ENCODE results near the gene GPR160. TPM values are rescaled to one million over a fixed set of nuclear protein-coding genes. Genes with fewer than 3 reads are reported as not detected.

GPR160 gene
- total RNA-seq, 1 donor from 2014 or later, result 9.6 TPM

DNA sequence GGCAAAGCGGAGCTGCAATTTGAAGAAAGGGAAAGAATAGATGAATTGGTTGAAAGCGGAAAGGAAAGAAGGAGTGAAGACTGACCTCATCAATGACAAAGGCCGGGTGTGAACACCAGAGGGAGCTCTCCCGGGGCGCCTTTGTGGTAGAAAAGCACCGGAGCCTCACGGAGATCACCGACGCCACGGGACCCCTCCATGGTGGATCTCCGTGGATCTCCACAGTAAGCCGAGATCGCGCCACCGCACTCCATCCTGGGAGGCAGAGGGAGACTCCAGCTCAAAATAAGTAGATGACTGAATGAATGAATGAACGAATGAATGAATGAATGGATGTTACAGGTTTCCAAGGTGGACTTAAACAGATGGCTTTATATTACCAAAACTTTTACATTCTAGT, 25.0 kb downstream of the GPR160 start:
- intact Hi-C loops (cut with micrococcal nuclease), result no loop called here

GRCh38 chr3:170063691-170064090, 25.9 kb downstream of the GPR160 start:
- intact Hi-C loops (cut with micrococcal nuclease), result no loop called here

- intact Hi-C loops (cut with micrococcal nuclease), result no loop called here
These were observed 26.3 kb downstream of the GPR160 start for GRCh38 chr3:170064108-170064507.

DNA sequence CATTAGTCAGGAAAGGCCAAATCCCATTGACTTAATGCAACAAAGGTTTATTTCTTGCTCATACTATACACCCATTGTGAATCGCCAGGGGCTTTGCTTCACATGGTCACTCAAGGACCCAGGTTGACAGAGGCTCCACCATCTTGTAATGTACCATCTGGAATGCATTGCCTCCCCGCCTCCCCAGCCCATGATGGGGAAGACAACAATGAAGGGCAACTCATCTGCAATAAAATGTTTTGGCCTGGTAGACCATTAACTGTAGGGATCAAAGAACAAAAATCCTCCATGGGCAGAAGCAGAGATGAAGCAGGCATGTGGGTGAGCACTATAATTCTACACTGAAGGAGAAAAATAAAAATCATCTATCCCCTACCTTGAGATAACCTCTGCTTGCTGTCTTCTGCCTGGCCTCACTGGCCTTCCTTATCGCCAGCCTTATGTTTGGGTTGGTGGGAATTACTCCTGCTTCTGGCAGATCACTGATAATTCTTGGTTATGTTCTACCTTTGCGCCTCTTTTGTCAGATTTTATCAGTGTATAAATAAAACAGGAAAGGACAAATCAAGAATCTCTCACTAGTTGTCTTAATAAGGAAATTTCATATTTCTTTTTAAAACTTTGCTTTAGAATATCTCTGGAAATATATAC, 37.8 kb downstream of the GPR160 start:
- intact Hi-C loops (cut with micrococcal nuclease), result no loop called here

DNA sequence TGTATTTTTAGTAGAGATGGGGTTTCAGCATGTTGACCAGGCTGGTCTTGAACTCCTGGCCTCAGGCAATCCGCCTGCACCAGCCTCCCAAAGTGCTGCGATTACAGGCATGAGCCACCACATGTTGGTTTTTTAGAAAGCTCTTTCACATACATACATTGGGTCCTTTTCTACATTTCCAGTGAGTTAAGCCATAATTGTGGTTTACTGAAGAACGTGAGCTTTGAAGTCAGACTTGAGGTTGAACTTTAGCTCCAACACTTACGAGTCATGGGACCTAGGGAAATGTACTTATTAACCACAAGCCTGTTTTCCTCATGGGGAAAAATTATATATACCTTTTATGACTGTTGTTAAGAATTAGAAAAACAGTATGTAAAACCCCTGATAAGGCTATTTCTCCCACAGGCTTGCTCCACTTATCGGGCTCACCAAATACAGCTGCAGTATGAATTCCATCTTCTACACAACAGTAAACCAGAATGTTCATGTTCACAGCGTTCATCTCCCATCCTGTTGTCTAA, 39.0 kb downstream of the GPR160 start:
- intact Hi-C loops (cut with micrococcal nuclease), result no loop called here

DNA sequence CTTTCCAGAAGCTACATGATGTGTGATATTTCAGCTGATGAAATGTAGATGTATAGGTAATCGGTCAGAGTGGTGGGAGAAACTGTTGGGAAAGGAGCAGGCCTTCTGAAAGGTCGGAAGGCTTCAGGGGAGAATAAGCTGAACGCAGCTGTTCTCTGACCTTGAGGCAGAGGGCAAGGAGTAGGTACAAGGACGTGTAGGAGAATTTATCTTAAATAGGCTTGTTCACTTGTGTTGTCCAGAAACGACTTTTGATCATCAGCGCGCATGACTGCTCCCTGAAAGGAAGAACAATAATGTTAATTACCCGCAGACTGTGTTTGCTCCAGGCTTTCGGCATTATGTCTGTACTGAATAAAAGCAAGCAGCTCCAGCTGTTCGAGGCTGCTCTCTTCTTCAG, 39.6 kb downstream of the GPR160 start:
- intact Hi-C loops (cut with micrococcal nuclease), result no loop called here

GRCh38 chr3:170078620-170079281, 41.0 kb downstream of the GPR160 start:
- intact Hi-C loops (cut with micrococcal nuclease), result no loop called here

GRCh38 chr3:170079536-170080165, 41.9 kb downstream of the GPR160 start:
- intact Hi-C loops (cut with micrococcal nuclease), result no loop called here

DNA sequence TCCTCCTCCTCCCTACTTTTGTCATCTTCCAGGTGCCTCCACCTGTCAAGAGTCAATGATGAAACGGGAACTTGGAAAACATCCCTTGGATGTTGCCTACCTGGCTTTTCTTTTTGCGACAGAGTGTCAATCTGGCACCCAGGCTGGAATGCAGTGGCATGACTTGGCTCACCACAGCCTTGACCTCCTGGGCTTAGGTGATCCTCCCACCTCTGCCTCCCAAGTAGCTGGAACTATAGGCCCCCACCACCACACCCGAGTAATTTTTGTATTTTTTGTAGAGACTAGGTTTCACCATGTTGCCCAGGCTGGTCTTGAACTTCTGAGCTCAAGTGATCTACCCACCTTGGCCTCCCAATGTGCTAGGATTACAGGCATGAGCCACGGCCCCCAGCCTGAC, 42.8 kb downstream of the GPR160 start:
- intact Hi-C loops (cut with micrococcal nuclease), result no loop called here

- intact Hi-C loops (cut with micrococcal nuclease), result no loop called here
These were observed 43.4 kb downstream of the GPR160 start for GRCh38 chr3:170081079-170081741.

GRCh38 chr3:170083343-170083742, 45.5 kb downstream of the GPR160 start:
- intact Hi-C loops (cut with micrococcal nuclease), result no loop called here

- intact Hi-C loops (cut with micrococcal nuclease), result no loop called here
These were observed 47.6 kb downstream of the GPR160 start for GRCh38 chr3:170085396-170085795.

- intact Hi-C loops (cut with micrococcal nuclease), result no loop called here
These were observed 52.2 kb downstream of the GPR160 start for GRCh38 chr3:170089862-170090600.

DNA sequence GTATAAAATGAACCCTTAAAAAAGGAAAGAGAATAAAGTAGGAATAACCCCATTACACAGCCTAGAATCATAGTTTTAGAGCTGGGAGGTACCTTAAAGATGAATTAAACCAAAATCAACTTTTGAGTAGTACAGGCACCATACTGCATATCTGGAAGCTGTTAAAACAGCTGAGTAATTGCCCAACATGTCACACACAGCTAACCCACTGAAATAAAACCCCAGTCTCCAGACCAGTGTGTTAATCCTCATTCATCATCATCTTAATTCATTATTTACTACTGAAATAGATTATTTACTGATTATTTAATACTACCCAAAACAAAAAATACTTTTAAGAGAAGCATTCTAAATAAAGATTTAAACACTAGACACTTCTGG, 52.8 kb downstream of the GPR160 start:
- intact Hi-C loops (cut with micrococcal nuclease), result no loop called here

DNA sequence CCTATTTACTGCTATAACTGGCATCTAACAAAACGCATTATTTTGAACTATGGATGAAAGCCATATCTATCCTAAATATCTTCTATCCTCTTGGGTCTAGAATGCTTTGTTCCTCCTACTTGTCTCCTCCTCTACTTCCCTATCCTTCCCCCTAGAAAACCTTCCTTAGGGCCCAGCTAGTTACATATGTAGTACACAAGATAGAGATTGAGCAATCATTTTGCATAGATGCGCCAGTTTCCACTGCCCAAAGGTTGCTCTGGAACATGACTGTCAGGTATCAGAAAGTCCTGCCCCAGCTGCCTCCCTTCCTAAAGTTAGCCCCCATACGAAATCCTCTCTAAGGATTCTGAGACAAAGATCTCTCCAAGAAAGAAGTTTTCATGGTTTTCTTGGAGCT, 55.1 kb downstream of the GPR160 start:
- intact Hi-C loops (cut with micrococcal nuclease), result no loop called here

GRCh38 chr3:170095771-170096170, 58.0 kb downstream of the GPR160 start:
- intact Hi-C loops (cut with micrococcal nuclease), result no loop called here

DNA sequence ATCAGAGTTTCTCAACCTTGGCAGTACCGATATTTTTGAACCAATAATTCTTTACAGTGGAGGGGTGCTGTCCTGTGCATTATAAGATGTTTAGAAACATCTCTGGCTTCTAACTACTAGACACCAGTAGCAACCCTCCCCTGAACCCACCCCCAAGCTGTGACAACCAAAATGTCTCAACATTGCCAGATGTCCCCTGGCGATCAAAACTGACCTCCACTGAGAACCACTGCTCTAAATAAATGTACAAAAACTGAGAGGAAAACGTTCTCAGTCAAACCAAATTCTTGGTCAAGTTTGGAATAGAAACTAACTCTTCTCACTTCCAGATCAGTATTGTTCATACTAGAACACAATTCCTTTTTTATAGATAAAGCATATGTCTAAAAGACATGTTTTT, 58.5 kb downstream of the GPR160 start:
- intact Hi-C loops (cut with micrococcal nuclease), result no loop called here

DNA sequence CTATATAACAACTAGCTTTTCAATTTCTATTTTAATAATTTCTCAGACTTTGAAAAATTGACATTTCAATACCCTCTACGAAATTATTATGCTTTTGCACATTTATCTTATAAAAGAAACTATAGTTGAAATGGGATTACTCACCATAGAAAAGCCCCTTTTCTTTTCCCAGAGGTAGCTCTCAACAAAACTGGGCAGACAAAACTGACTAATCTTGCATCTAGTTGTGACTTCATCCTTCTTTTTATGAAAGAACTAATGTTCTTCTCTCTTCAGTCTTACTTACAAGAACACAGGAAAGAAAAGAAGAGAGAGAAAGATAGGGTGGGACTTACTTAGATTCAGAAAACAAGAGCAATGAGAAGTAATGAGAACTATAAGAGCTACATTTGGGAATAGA, 61.0 kb downstream of the GPR160 start:
- intact Hi-C loops (cut with micrococcal nuclease), result no loop called here

- intact Hi-C loops (cut with micrococcal nuclease), result no loop called here
These were observed 63.1 kb downstream of the GPR160 start for GRCh38 chr3:170100944-170101343.

GRCh38 chr3:170102431-170102830, 64.6 kb downstream of the GPR160 start:
- intact Hi-C loops (cut with micrococcal nuclease), result no loop called here

GRCh38 chr3:170107941-170108340, 70.1 kb downstream of the GPR160 start:
- intact Hi-C loops (cut with micrococcal nuclease), result loop anchor here (5.0 kb wide), 1 partner anchor 1349 kb away; no protein-coding TSS in a partner anchor
